Trophoblast cell (in vitro differentiated cells and primary cell): Measurements from ENCODE around the gene COL23A1.

Experiments
- DNase-seq, 2 donors: peaks; one replicate each; pipeline ENCODE4 v3.0.0-alpha.2; 2016
- H2AFZ ChIP-seq: 2 replicates; pipeline ENCODE4 v1.6.1; 2013; ENCODE audit warnings: low read length, moderate library complexity, mild to moderate bottlenecking; ENCODE audit not compliant: insufficient read depth, poor library complexity
- H2AK5ac ChIP-seq: 2 replicates; pipeline ENCODE4 v1.6.1; 2013; ENCODE audit warnings: mild to moderate bottlenecking, low read length
- H2BK120ac ChIP-seq: 2 replicates; pipeline ENCODE4 v1.6.1; 2013; ENCODE audit warnings: low read length, mild to moderate bottlenecking, moderate library complexity; ENCODE audit not compliant: insufficient read depth, poor library complexity
- H2BK12ac ChIP-seq: 2 replicates; pipeline ENCODE4 v1.6.1; 2013; ENCODE audit warnings: mild to moderate bottlenecking, low read length, moderate library complexity
- H2BK5ac ChIP-seq: 2 replicates; pipeline ENCODE4 v1.6.1; 2013; ENCODE audit warnings: low read length, low read depth, moderate library complexity, mild to moderate bottlenecking; ENCODE audit not compliant: poor library complexity
- H3K14ac ChIP-seq: 2 replicates; pipeline ENCODE4 v1.6.1; 2013; ENCODE audit warnings: mild to moderate bottlenecking, low read length
- H3K18ac ChIP-seq: 2 replicates; pipeline ENCODE4 v1.6.1; 2013; ENCODE audit warnings: mild to moderate bottlenecking, low read length
- H3K23ac ChIP-seq: 2 replicates; pipeline ENCODE4 v1.6.1; 2013; ENCODE audit warnings: low read length
- H3K27ac ChIP-seq: 2 replicates; pipeline ENCODE4 v1.5.1; 2013; ENCODE audit warnings: low read depth, mild to moderate bottlenecking, inconsistent platforms, low read length, moderate library complexity
- H3K27me3 ChIP-seq: 2 replicates; pipeline ENCODE4 v1.6.1; 2013; ENCODE audit warnings: inconsistent platforms, mild to moderate bottlenecking, low read length, moderate library complexity; ENCODE audit not compliant: insufficient read depth
- H3K36me3 ChIP-seq, 2 experiments: 1 replicate in 1 of 2; 2 replicates in 1 of 2; pipeline ENCODE4 v1.6.1; 2013; ENCODE audit warnings: low read length in 2 of 2, mild to moderate bottlenecking in 2 of 2, moderate library complexity in 1 of 2; ENCODE audit not compliant: insufficient read depth in 2 of 2, control insufficient read depth in 1 of 2
- H3K4ac ChIP-seq: 2 replicates; pipeline ENCODE4 v1.6.1; 2013; ENCODE audit warnings: low read depth, mild to moderate bottlenecking, low read length, moderate library complexity
- H3K4me1 ChIP-seq, 2 experiments: 1 replicate in 1 of 2; 2 replicates in 1 of 2; pipeline ENCODE4 v1.6.1; 2013; ENCODE audit warnings: low read length in 2 of 2, mild to moderate bottlenecking in 2 of 2, moderate library complexity in 1 of 2; ENCODE audit not compliant: insufficient read depth in 2 of 2, control insufficient read depth in 1 of 2
- H3K4me2 ChIP-seq: 2 replicates; pipeline ENCODE4 v1.6.1; 2013; ENCODE audit warnings: inconsistent platforms, mild to moderate bottlenecking, low read length, moderate library complexity
- H3K4me3 ChIP-seq: 2 replicates; pipeline ENCODE4 v1.5.1; 2013; ENCODE audit warnings: mild to moderate bottlenecking, low read depth, low read length, inconsistent platforms
- H3K79me1 ChIP-seq: one replicate; pipeline ENCODE4 v1.6.1; 2013; ENCODE audit warnings: low read length
- H3K79me2 ChIP-seq: 2 replicates; pipeline ENCODE4 v1.6.1; 2013; ENCODE audit warnings: low read length, mild to moderate bottlenecking; ENCODE audit not compliant: control insufficient read depth, insufficient read depth, poor library complexity
- H3K9ac ChIP-seq: 2 replicates; pipeline ENCODE4 v1.6.1; 2013; ENCODE audit warnings: mild to moderate bottlenecking, low read length
- H3K9me3 ChIP-seq: 2 replicates; pipeline ENCODE4 v1.6.1; 2013; ENCODE audit warnings: low read depth, mild to moderate bottlenecking, control low read depth, inconsistent platforms, low read length; ENCODE audit not compliant: insufficient read depth
- H4K12ac ChIP-seq: 2 replicates; pipeline ENCODE4 v1.6.1; 2013; ENCODE audit warnings: low read depth, mild to moderate bottlenecking, low read length, moderate library complexity
- H4K8ac ChIP-seq: 2 replicates; pipeline ENCODE4 v1.6.1; 2013; ENCODE audit warnings: low read depth, mild to moderate bottlenecking, low read length, moderate library complexity
- H4K91ac ChIP-seq: one replicate; pipeline ENCODE4 v1.6.1; 2013; ENCODE audit warnings: low read depth, mild to moderate bottlenecking, low read length, moderate library complexity
- WGBS: extraction: QIAGEN DNeasy Blood & Tissue Kit; methylation state at CpG from one replicate; pipeline ENCODE4 v1.1.7; 2013; ENCODE audit warnings: missing lambda C conversion rate; ENCODE audit not compliant: insufficient read length, insufficient coverage; ENCODE audit errors: extremely low coverage; 5-methylcytosine and 5-hydroxymethylcytosine counted together

The COL23A1 gene

GRCh38 chr5:178413988-178414387, 176.2 kb downstream of the COL23A1 start:
- Histone ChIP-seq H3K4me1 (no peaks in the 10 kb centered on the region), H3K9ac (no peak overlapping the region), H3K27ac (no peak overlapping the region), H2BK12ac (no peak overlapping the region), H3K36me3 (no peaks in the 10 kb centered on the region), H3K9me3 (no peaks in the 10 kb centered on the region), H2BK120ac (no peak overlapping the region), H4K12ac (no peak overlapping the region), H3K79me1 (no peaks in the 10 kb centered on the region), H3K14ac (no peak overlapping the region), H3K18ac (no peak overlapping the region), H3K79me2 (no peaks in the 10 kb centered on the region), H2AK5ac (no peak overlapping the region), H3K4me3 (no peak overlapping the region), H4K8ac (no peak overlapping the region), H2AFZ (no peak overlapping the region), H3K4ac (no peak overlapping the region), H3K23ac (no peak overlapping the region), H3K4me2 (no peak overlapping the region), H2BK5ac (no peak overlapping the region), H4K91ac (no peak overlapping the region), H3K27me3 (no peaks in the 10 kb centered on the region)
- no peak for DNase-seq
- WGBS = no CpG with 5 or more reads among the region's 4 CpGs

DNA sequence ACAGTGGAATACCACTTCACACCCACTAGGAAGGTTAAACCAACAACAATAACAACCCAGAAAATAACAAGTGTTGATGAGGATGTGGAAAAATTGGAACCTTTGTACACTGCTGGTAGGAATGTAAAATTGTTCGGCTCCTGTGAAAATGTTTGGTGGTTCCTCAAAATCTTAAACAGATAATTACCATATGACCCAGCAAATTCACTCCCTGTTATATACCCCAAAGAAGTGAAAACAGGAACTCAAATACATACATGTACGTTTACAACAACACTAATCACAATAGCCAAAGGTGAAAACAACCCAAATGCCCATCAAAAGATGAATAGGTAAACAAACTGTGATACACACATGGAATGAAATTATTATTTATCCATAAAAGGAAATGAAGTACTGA, 179.1 kb downstream of the COL23A1 start:
- DNase-seq = no peak
- H4K91ac ChIP-seq = no peak overlapping the region
- no peak overlapping the region for H3K9ac ChIP-seq
- no peak overlapping the region for H3K14ac ChIP-seq
- H3K4ac ChIP-seq = no peak overlapping the region
- no peak overlapping the region for H2BK12ac ChIP-seq
- no peaks in the 10 kb centered on the region for H3K36me3 ChIP-seq
- H3K4me2 ChIP-seq = no peak overlapping the region
- H2BK120ac ChIP-seq = no peak overlapping the region
- H3K27me3 ChIP-seq = no peaks in the 10 kb centered on the region
- no peak overlapping the region for H4K12ac ChIP-seq
- H3K79me1 ChIP-seq = no peaks in the 10 kb centered on the region
- H3K18ac ChIP-seq = no peak overlapping the region
- no peak overlapping the region for H2AK5ac ChIP-seq
- H2AFZ ChIP-seq = no peak overlapping the region
- H2BK5ac ChIP-seq = no peak overlapping the region
- H4K8ac ChIP-seq = no peak overlapping the region
- H3K79me2 ChIP-seq = no peaks in the 10 kb centered on the region
- H3K23ac ChIP-seq = no peak overlapping the region
- no peak overlapping the region for H3K4me3 ChIP-seq
- no peak overlapping the region for H3K27ac ChIP-seq
- no peaks in the 10 kb centered on the region for H3K4me1 ChIP-seq
- WGBS = no CpG with 5 or more reads among the region's 2 CpGs
- H3K9me3 ChIP-seq = no peaks in the 10 kb centered on the region

- H3K4ac ChIP-seq = no peak overlapping the region
- H2BK12ac ChIP-seq = no peak overlapping the region
- no peaks in the 10 kb centered on the region for H3K27me3 ChIP-seq
- no peak overlapping the region for H2BK120ac ChIP-seq
- no peaks in the 10 kb centered on the region for H3K79me2 ChIP-seq
- no peak overlapping the region for H4K91ac ChIP-seq
- H3K9ac ChIP-seq = no peak overlapping the region
- no peak overlapping the region for H3K18ac ChIP-seq
- DNase-seq = no peak
- no peak overlapping the region for H2BK5ac ChIP-seq
- H3K14ac ChIP-seq = no peak overlapping the region
- no peak overlapping the region for H4K12ac ChIP-seq
- H4K8ac ChIP-seq = no peak overlapping the region
- no CpG with 5 or more reads among the region's 2 CpGs for WGBS
- no peak overlapping the region for H2AFZ ChIP-seq
- H3K9me3 ChIP-seq = no peaks in the 10 kb centered on the region
- no peak overlapping the region for H3K23ac ChIP-seq
- H3K36me3 ChIP-seq = no peaks in the 10 kb centered on the region
- no peaks in the 10 kb centered on the region for H3K79me1 ChIP-seq
- no peak overlapping the region for H3K4me3 ChIP-seq
- H3K4me2 ChIP-seq = no peak overlapping the region
- H2AK5ac ChIP-seq = no peak overlapping the region
- no peaks in the 10 kb centered on the region for H3K4me1 ChIP-seq
- H3K27ac ChIP-seq = no peak overlapping the region
Measured at GRCh38 chr5:178407646-178408045, 182.5 kb downstream of the COL23A1 start.

DNA sequence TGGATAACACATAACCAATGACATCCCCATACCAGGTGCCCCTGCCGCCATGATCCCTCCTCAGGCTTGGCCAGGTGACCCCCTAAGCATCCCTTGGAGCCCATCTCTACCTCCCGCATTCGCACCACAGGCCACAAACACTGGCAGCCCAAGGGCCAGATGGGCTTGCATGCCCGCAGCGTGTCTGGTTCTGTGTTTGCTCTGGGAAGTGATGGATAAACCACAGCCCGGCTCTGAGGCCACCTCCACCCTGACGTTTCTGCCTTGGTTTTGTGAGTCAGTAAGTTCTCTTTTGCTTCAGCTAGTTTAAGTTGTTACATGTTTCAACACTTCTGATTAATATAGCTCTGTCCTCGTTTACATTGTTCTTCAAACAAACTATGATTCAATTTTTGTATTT, 185.2 kb downstream of the COL23A1 start:
- H3K9ac ChIP-seq = no peak overlapping the region
- H3K18ac ChIP-seq = no peak overlapping the region
- H2AK5ac ChIP-seq = no peak overlapping the region
- H3K36me3 ChIP-seq = no peaks in the 10 kb centered on the region
- no peak for DNase-seq
- H3K9me3 ChIP-seq = no peaks in the 10 kb centered on the region
- no peak overlapping the region for H3K4me3 ChIP-seq
- no peak overlapping the region for H3K27ac ChIP-seq
- no CpG with 5 or more reads among the region's 8 CpGs for WGBS
- no peak overlapping the region for H2BK12ac ChIP-seq
- no peak overlapping the region for H4K12ac ChIP-seq
- no peaks in the 10 kb centered on the region for H3K79me2 ChIP-seq
- no peaks in the 10 kb centered on the region for H3K4me1 ChIP-seq
- no peak overlapping the region for H4K91ac ChIP-seq
- H3K79me1 ChIP-seq = no peaks in the 10 kb centered on the region
- no peak overlapping the region for H2AFZ ChIP-seq
- no peak overlapping the region for H3K23ac ChIP-seq
- no peak overlapping the region for H4K8ac ChIP-seq
- H3K4ac ChIP-seq = no peak overlapping the region
- no peak overlapping the region for H3K14ac ChIP-seq
- H3K27me3 ChIP-seq = no peaks in the 10 kb centered on the region
- no peak overlapping the region for H2BK120ac ChIP-seq
- H3K4me2 ChIP-seq = no peak overlapping the region
- no peak overlapping the region for H2BK5ac ChIP-seq
